Glutamatergic neuron (in vitro differentiated cells): ENCODE measurements around the gene TIMM8A. TPM values are rescaled to one million over a fixed set of nuclear protein-coding genes. Genes with fewer than 3 reads are reported as not detected.

ENCODE experiments used
- DNase-seq: peaks from one replicate; pipeline ENCODE4 v3.0.0; 2022
- H3K27ac Mint-ChIP-seq: one replicate; pipeline ENCODE4 v1.8.0; 2020; ENCODE audit warnings: mild to moderate bottlenecking, mixed read lengths, inconsistent platforms; ENCODE audit not compliant: unreplicated experiment
- H3K27me3 Mint-ChIP-seq: one replicate; pipeline ENCODE4 v1.8.0; 2020; ENCODE audit warnings: mild to moderate bottlenecking, moderate library complexity, mixed read lengths, inconsistent platforms; ENCODE audit not compliant: unreplicated experiment
- H3K36me3 Mint-ChIP-seq: one replicate; pipeline ENCODE4 v1.8.0; 2020; ENCODE audit warnings: mild to moderate bottlenecking, mixed read lengths, inconsistent platforms; ENCODE audit not compliant: unreplicated experiment
- H3K4me1 Mint-ChIP-seq: one replicate; pipeline ENCODE4 v1.8.0; 2020; ENCODE audit warnings: mild to moderate bottlenecking, low read depth, mixed read lengths, inconsistent platforms; ENCODE audit not compliant: unreplicated experiment
- H3K4me3 Mint-ChIP-seq: one replicate; pipeline ENCODE4 v1.8.0; 2020; ENCODE audit warnings: mild to moderate bottlenecking, mixed read lengths, inconsistent platforms; ENCODE audit not compliant: unreplicated experiment
- H3K9me3 Mint-ChIP-seq: one replicate; pipeline ENCODE4 v1.8.0; 2020; ENCODE audit warnings: mild to moderate bottlenecking, moderate library complexity, mixed read lengths, inconsistent platforms; ENCODE audit not compliant: unreplicated experiment
- total RNA-seq: library from RNA; stranded (reverse); fragmentation: NEBNext Ultra II Directional; extraction: Animal tissue kit (Norgen Biotek cat#: 25700); gene quantifications from one replicate; pipeline ENCODE4 v1.2.1, GENCODE V29; 2021; ENCODE audit not compliant: unreplicated experiment
- TF ChIP-seq, protein P1 (sequence below): fragments of 200-600 bp; sonication (generic); IDR thresholded peaks from one replicate; pipeline ENCODE4 v1.5.0; 2021; ENCODE audit not compliant: partially characterized antibody, unreplicated experiment

TIMM8A gene
- total RNA-seq, 1 donor from 2014 or later = 13.0 TPM

DNA sequence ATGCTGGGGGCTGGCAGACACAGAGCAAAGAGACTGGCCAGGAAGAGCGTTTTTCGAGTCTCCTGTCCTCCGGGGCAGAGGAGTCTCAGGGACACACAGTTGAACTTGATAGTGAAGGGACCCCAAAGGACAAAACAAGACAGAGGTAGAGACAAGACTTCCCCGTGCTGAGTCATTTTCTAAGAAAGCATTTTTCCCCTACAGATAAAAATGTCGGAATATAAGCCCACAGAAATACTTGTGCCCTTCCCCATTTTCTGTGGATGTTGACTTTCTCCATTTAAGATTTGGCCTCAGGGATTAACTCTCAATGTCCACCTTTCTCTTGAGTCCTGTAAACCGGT lies 38.0 kb upstream of the TIMM8A start:
- Mint-ChIP-seq H3K27me3 (peaks cover 3% of the 10 kb centered on the region), H3K4me1 (peaks cover 1% of the 10 kb centered on the region), H3K9me3 (peaks cover 2% of the 10 kb centered on the region), H3K36me3 (no peaks in the 10 kb centered on the region), H3K4me3 (no peak overlapping the region), H3K27ac (no peak overlapping the region)
- no peak for DNase-seq
- TF ChIP-seq, protein P1, sequence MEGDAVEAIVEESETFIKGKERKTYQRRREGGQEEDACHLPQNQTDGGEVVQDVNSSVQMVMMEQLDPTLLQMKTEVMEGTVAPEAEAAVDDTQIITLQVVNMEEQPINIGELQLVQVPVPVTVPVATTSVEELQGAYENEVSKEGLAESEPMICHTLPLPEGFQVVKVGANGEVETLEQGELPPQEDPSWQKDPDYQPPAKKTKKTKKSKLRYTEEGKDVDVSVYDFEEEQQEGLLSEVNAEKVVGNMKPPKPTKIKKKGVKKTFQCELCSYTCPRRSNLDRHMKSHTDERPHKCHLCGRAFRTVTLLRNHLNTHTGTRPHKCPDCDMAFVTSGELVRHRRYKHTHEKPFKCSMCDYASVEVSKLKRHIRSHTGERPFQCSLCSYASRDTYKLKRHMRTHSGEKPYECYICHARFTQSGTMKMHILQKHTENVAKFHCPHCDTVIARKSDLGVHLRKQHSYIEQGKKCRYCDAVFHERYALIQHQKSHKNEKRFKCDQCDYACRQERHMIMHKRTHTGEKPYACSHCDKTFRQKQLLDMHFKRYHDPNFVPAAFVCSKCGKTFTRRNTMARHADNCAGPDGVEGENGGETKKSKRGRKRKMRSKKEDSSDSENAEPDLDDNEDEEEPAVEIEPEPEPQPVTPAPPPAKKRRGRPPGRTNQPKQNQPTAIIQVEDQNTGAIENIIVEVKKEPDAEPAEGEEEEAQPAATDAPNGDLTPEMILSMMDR = no peak

DNA sequence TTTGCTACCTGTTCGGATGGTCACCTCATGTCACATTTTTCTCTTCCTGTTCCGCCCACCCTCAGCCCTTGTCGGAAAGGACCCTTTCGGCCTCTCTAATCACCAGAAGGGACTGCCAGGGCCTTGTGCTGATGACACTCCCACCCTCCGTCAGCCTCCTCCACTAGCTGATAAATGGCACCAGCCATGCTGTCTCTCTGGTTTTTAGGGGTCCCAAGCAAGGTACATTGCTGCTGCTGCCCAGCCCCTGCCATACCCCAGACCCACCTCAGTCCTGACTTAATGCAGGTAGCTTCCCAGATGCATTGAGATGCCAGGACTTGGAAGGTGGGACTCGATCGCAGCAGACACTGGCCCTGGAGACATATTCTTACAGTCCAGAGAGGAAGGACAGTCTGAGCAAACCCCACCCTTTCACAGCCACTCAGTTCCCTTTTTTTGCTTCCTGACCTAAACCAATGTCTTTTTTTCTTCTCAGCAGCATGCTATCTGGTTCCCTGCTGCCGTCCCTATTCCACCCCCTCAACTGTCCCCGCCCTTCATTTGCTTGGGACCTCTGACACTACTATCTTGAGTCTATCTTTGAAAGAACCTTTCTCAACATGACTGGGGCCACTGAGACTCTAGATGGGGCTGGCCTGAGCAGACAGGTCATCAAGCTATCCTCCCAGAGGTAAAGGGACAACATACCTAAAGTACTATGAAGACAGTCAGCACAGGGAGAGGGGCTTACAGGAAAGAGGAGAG lies 37.4 kb upstream of the TIMM8A start, which contains the start of gene BTK:
TSS of gene BTK (minus strand) at position 397 of the 747 bp plus-strand sequence. CDS start 10,907 bp downstream, outside the sequence.
- Mint-ChIP-seq H3K4me1 (peaks cover 1% of the 10 kb centered on the region), H3K9me3 (peaks cover 2% of the 10 kb centered on the region), H3K27me3 (peaks cover 3% of the 10 kb centered on the region), H3K36me3 (no peaks in the 10 kb centered on the region), H3K4me3 (no peak within 1 kb of the TSS), H3K27ac (no peak within 1 kb of the TSS)
- DNase-seq = no peak
- TF ChIP-seq, protein P1 = no peak

DNA sequence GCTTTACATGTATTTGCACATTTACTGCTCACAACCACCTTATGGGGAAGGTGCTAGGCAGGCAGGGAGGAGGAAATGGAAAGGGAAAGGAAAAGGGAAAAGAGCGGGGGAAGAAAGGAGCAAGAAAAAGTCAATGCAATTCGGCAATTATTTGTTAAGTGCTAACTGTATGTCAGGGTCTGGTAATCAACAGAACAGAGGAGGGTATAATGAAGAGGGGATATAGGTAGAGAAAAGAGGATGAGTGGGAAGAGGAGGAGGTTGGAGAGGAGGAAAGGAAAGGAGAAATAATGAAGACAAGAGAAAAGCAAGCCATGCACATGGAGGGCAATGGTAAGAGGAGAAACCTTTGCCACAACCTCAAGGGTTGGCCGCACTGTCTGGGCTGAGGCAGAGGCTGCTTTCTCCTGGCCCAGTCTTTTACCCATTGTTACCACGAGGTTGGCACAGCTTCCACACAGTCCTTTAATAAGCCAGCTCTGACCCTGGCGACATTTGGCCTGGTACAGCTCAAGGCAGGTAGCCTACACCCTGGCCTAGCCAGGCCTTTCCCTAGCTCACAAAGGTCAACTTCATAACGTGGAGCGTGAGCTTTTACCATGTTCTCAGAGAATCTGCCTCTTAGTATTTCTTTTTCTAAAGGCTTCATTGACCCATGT lies 36.6 kb upstream of the TIMM8A start:
- no peaks in the 10 kb centered on the region for H3K36me3 Mint-ChIP-seq
- no peaks in the 10 kb centered on the region for H3K4me1 Mint-ChIP-seq
- TF ChIP-seq, protein P1 = no peak
- H3K27ac Mint-ChIP-seq = no peak overlapping the region
- peaks cover 3% of the 10 kb centered on the region for H3K27me3 Mint-ChIP-seq
- no peak overlapping the region for H3K4me3 Mint-ChIP-seq
- H3K9me3 Mint-ChIP-seq = peaks cover 2% of the 10 kb centered on the region
- DNase-seq = no peak

DNA sequence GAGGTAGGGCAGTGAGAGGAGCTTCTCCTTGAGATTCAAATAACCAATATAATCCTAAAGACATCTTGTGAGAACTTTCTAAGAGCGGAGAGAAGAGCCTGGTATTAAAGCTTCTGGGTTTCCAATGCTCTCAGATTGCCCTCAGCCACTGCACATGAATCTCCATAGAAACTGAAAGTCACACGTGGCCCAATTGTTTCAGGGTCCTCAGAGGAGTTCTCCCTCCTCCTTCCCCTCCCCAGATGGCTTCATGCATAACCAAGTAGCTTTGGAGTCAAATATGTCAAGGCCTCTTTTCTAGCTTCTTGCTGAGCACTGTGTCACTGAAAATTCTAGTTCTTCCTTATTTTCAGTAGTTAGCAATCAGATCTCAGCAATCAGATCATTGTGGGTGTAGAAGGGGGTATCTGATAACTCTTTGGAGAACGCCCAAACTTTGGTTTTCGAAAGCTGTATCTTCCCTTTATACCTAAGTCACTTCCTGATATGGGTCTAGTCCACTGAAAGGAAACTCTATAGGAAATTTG lies 35.2 kb upstream of the TIMM8A start:
- TF ChIP-seq, protein P1 = no peak
- no peaks in the 10 kb centered on the region for H3K9me3 Mint-ChIP-seq
- H3K4me1 Mint-ChIP-seq = no peaks in the 10 kb centered on the region
- H3K4me3 Mint-ChIP-seq = no peak overlapping the region
- H3K27me3 Mint-ChIP-seq = peaks cover 3% of the 10 kb centered on the region
- no peak for DNase-seq
- no peak overlapping the region for H3K27ac Mint-ChIP-seq
- no peaks in the 10 kb centered on the region for H3K36me3 Mint-ChIP-seq

DNA sequence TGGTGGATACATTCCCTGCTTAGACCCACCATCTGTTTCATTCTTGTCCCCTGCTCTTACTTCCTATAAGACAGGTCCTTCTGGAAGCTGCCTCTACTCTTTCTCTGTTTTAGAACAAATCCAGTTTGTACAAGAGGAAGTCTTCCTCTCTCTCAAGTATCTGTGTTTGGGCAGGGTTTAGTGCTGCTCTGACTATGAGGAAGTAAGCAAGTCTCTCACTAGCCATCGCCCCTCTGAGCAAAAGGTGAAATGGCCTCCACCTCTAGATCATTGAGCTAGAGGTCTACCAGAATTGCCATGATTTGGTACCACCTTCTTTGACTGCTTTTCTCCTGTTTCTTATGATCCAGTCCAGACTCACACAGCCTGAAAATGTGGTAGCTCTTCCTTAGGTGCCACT lies 29.0 kb upstream of the TIMM8A start:
- Mint-ChIP-seq H3K36me3 (no peaks in the 10 kb centered on the region), H3K27ac (no peak overlapping the region), H3K4me1 (no peaks in the 10 kb centered on the region), H3K4me3 (no peak overlapping the region), H3K27me3 (no peaks in the 10 kb centered on the region), H3K9me3 (no peaks in the 10 kb centered on the region)
- TF ChIP-seq, protein P1 = no peak
- DNase-seq = no peak
